Mesothelial cell of epicardium (in vitro differentiated cells): ENCODE measurements around the gene STARD8. TPM values are rescaled to one million over a fixed set of nuclear protein-coding genes. Genes with fewer than 3 reads are reported as not detected.

Source experiments
- total RNA-seq: library from RNA; stranded (reverse); gene quantifications from 3 replicates; pipeline ENCODE4 v1.2.1, GENCODE V29; 2021

STARD8 gene
- total RNA-seq, 1 donor from 2014 or later, result 6.4 TPM

Other genes starting within 250 kb of the STARD8 start
- gene OPHN1, start 214.2 kb upstream of the STARD8 start, total RNA-seq, result 8.0 to 12.5 TPM (median 8.6 TPM) in 3 replicates
- 32.5 to 36.9 TPM (median 33.3 TPM) in 3 replicates for gene YIPF6, start 148.6 kb upstream of the STARD8 start, total RNA-seq
- gene EFNB1, start 181.4 kb downstream of the STARD8 start, total RNA-seq, result 69.2 to 71.6 TPM (median 70.1 TPM) in 3 replicates